HepG2 (cell line): ENCODE data around the gene ARHGEF4. TPM values are rescaled to one million over a fixed set of nuclear protein-coding genes. Genes with fewer than 3 reads are reported as not detected.

Experiments
- EP300 ChIP-seq, 3 experiments: sonication (generic) in 1 of 3; formaldehyde crosslinking in 1 of 3; IDR thresholded peaks; 2 replicates each; pipeline versions ENCODE4 v1.5.1 to v1.6.1; 2011 to 2020; ENCODE audit warnings: low read depth in 2 of 3, low read length in 2 of 3, borderline replicate concordance in 1 of 3, improper control_type of control experiment in 1 of 3, mild to moderate bottlenecking in 1 of 3, missing genetic modification reagents in 1 of 3, moderate library complexity in 1 of 3
- ESRRA ChIP-seq: sonication (generic); formaldehyde crosslinking; IDR thresholded peaks from 2 replicates; pipeline ENCODE4 v1.5.1; 2020; ENCODE audit warnings: mild to moderate bottlenecking, low read depth, missing genetic modification reagents
- GATAD1 ChIP-seq: IDR thresholded peaks from 2 replicates; pipeline ENCODE4 v1.6.1; 2016; ENCODE audit warnings: missing genetic modification reagents, missing compliant biosample characterization
- GTF3A ChIP-seq: sonication (generic); formaldehyde crosslinking; conservative IDR thresholded peaks from 2 replicates; pipeline ENCODE4 v1.4.0; 2020; ENCODE audit warnings: mild to moderate bottlenecking, missing genetic modification reagents
- HIVEP1 ChIP-seq: sonication (generic); formaldehyde crosslinking; IDR thresholded peaks from 2 replicates; pipeline ENCODE4 v1.4.0; 2020; ENCODE audit warnings: mild to moderate bottlenecking, missing genetic modification reagents
- HOXA3 ChIP-seq: sonication (generic); formaldehyde crosslinking; IDR thresholded peaks from 2 replicates; pipeline ENCODE4 v1.5.0; 2020; ENCODE audit warnings: missing genetic modification reagents
- KDM2A ChIP-seq: sonication (generic); formaldehyde crosslinking; IDR thresholded peaks from 2 replicates; pipeline ENCODE4 v1.4.0; 2020; ENCODE audit warnings: low read depth, missing genetic modification reagents, borderline replicate concordance
- KLF16 ChIP-seq, 2 experiments: sonication (generic) in 1 of 2; formaldehyde crosslinking in 1 of 2; IDR thresholded peaks; 2 replicates each; pipeline versions ENCODE4 v1.6.1 to v1.8.0; 2016 to 2023; ENCODE audit warnings: missing genetic modification reagents in 2 of 2, missing compliant biosample characterization in 1 of 2
- NFYC ChIP-seq: IDR thresholded peaks from 2 replicates; pipeline ENCODE4 v1.6.1; 2016; ENCODE audit warnings: missing genetic modification reagents, missing compliant biosample characterization
- NR2F6 ChIP-seq, 2 experiments: IDR thresholded peaks; 2 replicates each; pipeline ENCODE4 v1.6.1; 2016; ENCODE audit warnings: antibody characterized with exemption in 1 of 2, mild to moderate bottlenecking in 1 of 2
- PAXIP1 ChIP-seq: sonication (generic); formaldehyde crosslinking; conservative IDR thresholded peaks from 2 replicates; pipeline ENCODE4 v1.4.0; 2020; ENCODE audit warnings: mild to moderate bottlenecking, missing genetic modification reagents, moderate library complexity
- SUZ12 ChIP-seq: fragments of 150-350 bp; IDR thresholded peaks from 2 replicates; pipeline ENCODE4 v1.6.1; 2014; ENCODE audit warnings: low read depth, low read length
- U2AF1 ChIP-seq: fragments of 200-400 bp; formaldehyde crosslinking; optimal IDR thresholded peaks from 2 replicates; pipeline ENCODE3; 2017; ENCODE audit warnings: mild to moderate bottlenecking, low read depth, low read length
- ZBTB21 ChIP-seq: sonication (generic); formaldehyde crosslinking; IDR thresholded peaks from 2 replicates; pipeline ENCODE4 v1.4.0; 2020; ENCODE audit warnings: missing genetic modification reagents
- ZNF329 ChIP-seq: sonication (generic); formaldehyde crosslinking; IDR thresholded peaks from 2 replicates; pipeline ENCODE4 v1.9.0; 2021; ENCODE audit warnings: low read depth, mild to moderate bottlenecking, missing genetic modification reagents
- ZNF567 ChIP-seq: sonication (generic); formaldehyde crosslinking; IDR thresholded peaks from 2 replicates; pipeline ENCODE4 v1.8.1; 2023; ENCODE audit warnings: mild to moderate bottlenecking, missing genetic modification reagents, borderline replicate concordance
- ZNF772 ChIP-seq: sonication (generic); formaldehyde crosslinking; IDR thresholded peaks from 2 replicates; pipeline ENCODE4 v1.5.0; 2020; ENCODE audit warnings: mild to moderate bottlenecking, missing genetic modification reagents
- ZNF788 ChIP-seq: sonication (generic); formaldehyde crosslinking; IDR thresholded peaks from 2 replicates; pipeline ENCODE4 v1.5.0; 2020; ENCODE audit warnings: mild to moderate bottlenecking, missing genetic modification reagents, borderline replicate concordance
- polyA plus RNA-seq, 8 experiments: library from polyadenylated mRNA; depleted of rRNA in 3 of 8; stranded (reverse) in 7 of 8; unstranded in 1 of 8; fragments of >200 nt; fragmentation: Illumina TruSeq in 4 of 8; extraction: Trizol in 4 of 8; gene quantifications; 2 replicates each; pipeline versions ENCODE4 v1.2.1 to v1.2.3, GENCODE V29; 2011 to 2016; ENCODE audit warnings: low read depth in 4 of 8, missing spikeins in 1 of 8, mixed read lengths in 1 of 8; ENCODE audit not compliant: insufficient read depth in 1 of 8
- total RNA-seq, 5 experiments: library from RNA; depleted of rRNA; stranded (reverse); fragments of >200 nt; fragmentation: Illumina TruSeq; extraction: Trizol; gene quantifications; 2 replicates each; pipeline ENCODE4 v1.2.3, GENCODE V29; 2016; ENCODE audit warnings: low read depth in 1 of 5
- TF ChIP-seq, protein P1 (sequence below): sonication (generic); formaldehyde crosslinking; IDR thresholded peaks from 2 replicates; pipeline ENCODE4 v1.8.0; 2022; ENCODE audit warnings: missing genetic modification reagents, mild to moderate bottlenecking, moderate library complexity, borderline replicate concordance
- TF ChIP-seq, protein P2 (sequence below): sonication (generic); formaldehyde crosslinking; IDR thresholded peaks from 2 replicates; pipeline ENCODE4 v1.4.0; 2020; ENCODE audit warnings: missing genetic modification reagents
- TF ChIP-seq, protein P3 (sequence below): sonication (generic); formaldehyde crosslinking; IDR thresholded peaks from 2 replicates; pipeline ENCODE4 v1.5.0; 2020; ENCODE audit warnings: missing genetic modification reagents, mild to moderate bottlenecking, borderline replicate concordance

The ARHGEF4 gene
- total and polyA plus RNA-seq, 2 of the 13 experiments (the other 11 are each of a cell fraction or from before 2014, with no cell fraction given): 0.11 to 0.13 TPM

GRCh38 chr2:131093006-131093695 is 256.4 kb downstream of the ARHGEF4 start, which contains the start of gene FAM168B (continued):
- TF ChIP-seq, protein P1, sequence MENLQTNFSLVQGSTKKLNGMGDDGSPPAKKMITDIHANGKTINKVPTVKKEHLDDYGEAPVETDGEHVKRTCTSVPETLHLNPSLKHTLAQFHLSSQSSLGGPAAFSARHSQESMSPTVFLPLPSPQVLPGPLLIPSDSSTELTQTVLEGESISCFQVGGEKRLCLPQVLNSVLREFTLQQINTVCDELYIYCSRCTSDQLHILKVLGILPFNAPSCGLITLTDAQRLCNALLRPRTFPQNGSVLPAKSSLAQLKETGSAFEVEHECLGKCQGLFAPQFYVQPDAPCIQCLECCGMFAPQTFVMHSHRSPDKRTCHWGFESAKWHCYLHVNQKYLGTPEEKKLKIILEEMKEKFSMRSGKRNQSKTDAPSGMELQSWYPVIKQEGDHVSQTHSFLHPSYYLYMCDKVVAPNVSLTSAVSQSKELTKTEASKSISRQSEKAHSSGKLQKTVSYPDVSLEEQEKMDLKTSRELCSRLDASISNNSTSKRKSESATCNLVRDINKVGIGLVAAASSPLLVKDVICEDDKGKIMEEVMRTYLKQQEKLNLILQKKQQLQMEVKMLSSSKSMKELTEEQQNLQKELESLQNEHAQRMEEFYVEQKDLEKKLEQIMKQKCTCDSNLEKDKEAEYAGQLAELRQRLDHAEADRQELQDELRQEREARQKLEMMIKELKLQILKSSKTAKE (CRISPR knock-in tag): 0 out of 2 replicates have a peak, but pooled peaks have one; percentile 30
- 0 out of 2 replicates have a peak, but pooled peaks have one; percentile 57 for TF ChIP-seq GATAD1 (CRISPR knock-in tag)
- peak; percentile 82; the same call in 1 of the 2 replicates for TF ChIP-seq ZNF329 (CRISPR knock-in tag)
- TF ChIP-seq NFYC: no peak
- 0 out of 2 replicates have a peak, but pooled peaks have one; percentile 84 for TF ChIP-seq ZNF772 (CRISPR knock-in tag)
- TF ChIP-seq GTF3A (CRISPR knock-in tag): no peak
- no peak for TF ChIP-seq HIVEP1 (CRISPR knock-in tag)
- TF ChIP-seq EP300 (IDR thresholded peaks at IDR 0.05; ENCODE audit: low read depth in 2 of 2, low read length in 2 of 2): peak; percentile 12 to 54; a peak in 1 of 4 replicates
- TF ChIP-seq EP300 (CRISPR knock-in tag; IDR thresholded peaks at IDR 0.05; ENCODE audit: borderline replicate concordance): no peak
- no peak; the same call in 1 of the 2 replicates for TF ChIP-seq PAXIP1
- peak; percentile 33; the same call in 1 of the 2 replicates for TF ChIP-seq ZNF788 (CRISPR knock-in tag)
- no peak for TF ChIP-seq U2AF1
- TF ChIP-seq, protein P2, sequence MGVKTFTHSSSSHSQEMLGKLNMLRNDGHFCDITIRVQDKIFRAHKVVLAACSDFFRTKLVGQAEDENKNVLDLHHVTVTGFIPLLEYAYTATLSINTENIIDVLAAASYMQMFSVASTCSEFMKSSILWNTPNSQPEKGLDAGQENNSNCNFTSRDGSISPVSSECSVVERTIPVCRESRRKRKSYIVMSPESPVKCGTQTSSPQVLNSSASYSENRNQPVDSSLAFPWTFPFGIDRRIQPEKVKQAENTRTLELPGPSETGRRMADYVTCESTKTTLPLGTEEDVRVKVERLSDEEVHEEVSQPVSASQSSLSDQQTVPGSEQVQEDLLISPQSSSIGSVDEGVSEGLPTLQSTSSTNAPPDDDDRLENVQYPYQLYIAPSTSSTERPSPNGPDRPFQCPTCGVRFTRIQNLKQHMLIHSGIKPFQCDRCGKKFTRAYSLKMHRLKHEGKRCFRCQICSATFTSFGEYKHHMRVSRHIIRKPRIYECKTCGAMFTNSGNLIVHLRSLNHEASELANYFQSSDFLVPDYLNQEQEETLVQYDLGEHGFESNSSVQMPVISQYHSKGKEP (CRISPR knock-in tag): no peak
- TF ChIP-seq KLF16 (CRISPR knock-in tag; IDR thresholded peaks at IDR 0.05): no peak
- TF ChIP-seq NR2F6 (IDR thresholded peaks at IDR 0.05): no peak
- TF ChIP-seq NR2F6 (CRISPR knock-in tag; IDR thresholded peaks at IDR 0.05): no peak
- TF ChIP-seq, protein P3, sequence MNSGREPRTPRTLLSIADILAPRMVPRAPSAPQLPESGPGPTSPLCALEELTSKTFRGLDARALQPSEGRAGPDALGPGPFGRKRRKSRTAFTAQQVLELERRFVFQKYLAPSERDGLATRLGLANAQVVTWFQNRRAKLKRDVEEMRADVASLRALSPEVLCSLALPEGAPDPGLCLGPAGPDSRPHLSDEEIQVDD (CRISPR knock-in tag): no peak
- no peak; the same call in 1 of the 2 replicates for TF ChIP-seq SUZ12
- peak; percentile 97 for TF ChIP-seq HOXA3
- TF ChIP-seq ESRRA (CRISPR knock-in tag): peak; percentile 94
- no peak for TF ChIP-seq ZBTB21 (CRISPR knock-in tag)
- no peak for TF ChIP-seq ZNF567 (CRISPR knock-in tag)
- peak; percentile 25; the same call in 1 of the 2 replicates for TF ChIP-seq KDM2A (CRISPR knock-in tag)
